Fibroblast of villous mesenchyme (primary cell): ENCODE data around the gene CACTIN. TPM values are rescaled to one million over a fixed set of nuclear protein-coding genes. Genes with fewer than 3 reads are reported as not detected.

Experiments
- DNase-seq: peaks from one replicate; pipeline ENCODE4 v3.0.0-alpha.2; 2010; ENCODE audit warnings: low read depth
- H3K4me3 ChIP-seq: 2 replicates; pipeline ENCODE4 v1.5.1; 2011; ENCODE audit warnings: low read depth, mild to moderate bottlenecking, low read length
- CTCF ChIP-seq: IDR thresholded peaks from 2 replicates; pipeline ENCODE4 v1.5.1; 2012; ENCODE audit warnings: low read depth, mild to moderate bottlenecking, low read length; ENCODE audit not compliant: insufficient read depth
- total RNA-seq: library from RNA; depleted of rRNA; stranded (reverse); fragments of >200 nt; gene quantifications from 2 replicates; pipeline ENCODE4 v1.2.3, GENCODE V29; 2012

The CACTIN gene
- total RNA-seq, 1 donor = 17.7 TPM

- H3K4me3 ChIP-seq = no peak overlapping the region
- no peak for TF ChIP-seq CTCF
- no peak for DNase-seq
Measured at GRCh38 chr19:3604227-3604986, 22.2 kb downstream of the CACTIN start.

DNA sequence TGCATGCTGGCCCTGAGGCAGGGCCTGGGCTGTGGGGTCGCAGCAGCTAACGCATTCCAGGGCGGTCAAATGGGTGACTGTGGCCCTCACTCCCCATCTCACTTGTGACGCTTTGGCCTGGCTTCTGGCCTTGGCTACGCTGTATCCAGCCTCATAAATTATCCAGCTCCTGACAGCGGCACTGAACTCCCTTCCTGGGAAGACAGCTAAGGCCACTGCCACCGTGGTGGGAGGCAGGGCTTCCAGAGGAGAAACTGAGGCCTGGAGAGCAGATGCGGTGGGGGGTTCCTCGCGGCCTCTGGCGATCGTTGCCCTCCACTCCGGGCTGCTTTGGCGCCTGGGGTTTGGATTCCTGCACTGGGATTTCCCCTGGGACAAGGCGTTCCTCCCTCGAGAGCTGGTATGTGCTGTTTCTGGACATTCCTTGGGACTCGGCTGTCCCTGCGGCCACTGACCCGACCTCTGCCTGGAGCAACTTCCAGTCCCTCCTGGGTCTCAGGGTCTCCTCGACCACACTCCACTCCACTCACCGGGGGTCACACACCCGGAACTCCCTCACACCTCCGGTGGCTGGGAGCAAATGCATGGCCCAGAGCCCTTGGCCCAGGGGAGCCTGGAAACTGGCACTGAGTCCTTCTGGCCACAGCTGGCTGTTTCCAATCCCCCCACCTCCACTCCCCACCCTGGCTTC is 23.3 kb downstream of the CACTIN start:
- H3K4me3 ChIP-seq = no peak overlapping the region
- no peak for TF ChIP-seq CTCF
- no peak for DNase-seq

DNA sequence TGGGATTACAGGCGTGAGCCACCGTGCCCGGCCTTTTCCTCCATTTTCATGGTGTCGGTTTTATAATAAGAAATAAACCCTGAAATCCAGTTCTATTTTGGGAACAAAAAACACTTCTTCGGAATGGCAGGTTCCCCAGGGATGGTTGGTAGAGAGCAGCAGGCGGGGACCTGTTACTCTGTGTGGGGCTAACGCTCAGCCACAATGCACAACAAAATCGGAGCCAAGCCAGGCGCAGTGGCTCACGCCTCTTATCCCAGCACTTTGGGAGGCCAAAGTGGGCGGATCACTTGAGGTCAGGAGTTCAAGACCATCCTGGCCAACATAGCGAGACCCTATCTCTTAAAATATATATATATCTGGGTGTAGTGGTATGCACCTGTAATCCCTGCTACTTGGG is 25.6 kb downstream of the CACTIN start:
- no peak overlapping the region for H3K4me3 ChIP-seq
- TF ChIP-seq CTCF = no peak
- DNase-seq = no peak

DNA sequence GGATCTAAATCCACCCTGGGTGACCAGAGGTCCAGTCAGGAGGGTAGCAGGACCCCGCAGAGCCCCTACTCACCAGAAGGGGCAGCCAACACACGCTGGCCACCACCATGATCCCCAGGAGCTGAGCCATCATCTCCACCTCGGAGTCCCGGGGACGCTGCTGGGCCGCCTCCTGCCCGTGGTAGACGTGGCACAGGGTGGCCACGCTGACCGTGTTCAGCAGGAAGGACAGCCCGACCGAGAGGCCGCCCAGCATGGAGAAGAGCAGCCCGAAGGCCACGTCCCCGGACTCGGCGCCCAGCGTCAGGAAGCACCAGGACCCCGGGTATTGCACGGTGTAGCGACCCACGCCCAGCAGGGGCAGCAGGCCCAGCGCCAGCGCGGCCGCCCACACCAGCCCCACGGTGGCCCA is 26.8 kb downstream of the CACTIN start:
- DNase-seq = no peak
- TF ChIP-seq CTCF = no peak
- H3K4me3 ChIP-seq = no peak overlapping the region

- no peak overlapping the region for H3K4me3 ChIP-seq
- DNase-seq = no peak
- TF ChIP-seq CTCF = no peak
Measured at GRCh38 chr19:3595521-3596061, 31.0 kb downstream of the CACTIN start.

GRCh38 chr19:3593156-3593555 is 33.4 kb downstream of the CACTIN start:
- H3K4me3 ChIP-seq = no peak overlapping the region
- no peak for TF ChIP-seq CTCF
- no peak for DNase-seq
